Upper lobe of left lung (tissue), 4 donors: ENCODE data around the gene ZNF860.

Experiments used
- CTCF ChIP-seq, 6 experiments: fragments of 450-650 bp in 4 of 6; fragments of 200-600 bp in 2 of 6; sonication (generic) in 2 of 6; IDR thresholded peaks; one replicate each; pipeline ENCODE4 v1.5.1; 2016 to 2019; ENCODE audit warnings: antibody characterized with exemption in 6 of 6
- POLR2A ChIP-seq, 4 donors: fragments of 450-650 bp; IDR thresholded peaks; one replicate each; pipeline ENCODE4 v1.5.1; 2016 to 2017; ENCODE audit warnings: antibody characterized with exemption in 4 of 4, mild to moderate bottlenecking in 2 of 4

GRCh38 chr3:32009101-32009500 is 27.6 kb downstream of the ZNF860 start:
- TF ChIP-seq POLR2A (IDR thresholded peaks at IDR 0.05) (no peak), CTCF (IDR thresholded peaks at IDR 0.05) (no peak)
